Measurements from ENCODE around the gene WARS2.

Gene WARS2

DNA sequence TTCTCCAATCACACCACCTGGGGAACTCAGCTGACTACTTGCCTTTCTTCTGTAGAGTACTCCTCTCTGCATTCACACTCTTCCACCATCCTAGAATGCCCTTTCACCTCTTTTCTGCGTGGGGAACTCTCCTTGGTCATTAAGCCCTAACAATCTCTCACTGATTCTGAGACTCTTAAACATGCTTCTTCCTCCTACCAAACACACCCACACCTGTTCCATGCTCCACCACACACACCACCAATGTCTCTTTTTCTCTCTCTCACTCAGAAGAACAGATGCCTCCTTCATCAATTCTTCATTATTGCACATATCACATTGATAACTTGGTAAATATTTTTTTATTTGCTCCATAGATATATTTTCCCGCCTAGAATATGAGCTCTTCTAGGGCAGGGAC lies 53.6 kb downstream of the WARS2 start:
- TF ChIP-seq, protein P1, sequence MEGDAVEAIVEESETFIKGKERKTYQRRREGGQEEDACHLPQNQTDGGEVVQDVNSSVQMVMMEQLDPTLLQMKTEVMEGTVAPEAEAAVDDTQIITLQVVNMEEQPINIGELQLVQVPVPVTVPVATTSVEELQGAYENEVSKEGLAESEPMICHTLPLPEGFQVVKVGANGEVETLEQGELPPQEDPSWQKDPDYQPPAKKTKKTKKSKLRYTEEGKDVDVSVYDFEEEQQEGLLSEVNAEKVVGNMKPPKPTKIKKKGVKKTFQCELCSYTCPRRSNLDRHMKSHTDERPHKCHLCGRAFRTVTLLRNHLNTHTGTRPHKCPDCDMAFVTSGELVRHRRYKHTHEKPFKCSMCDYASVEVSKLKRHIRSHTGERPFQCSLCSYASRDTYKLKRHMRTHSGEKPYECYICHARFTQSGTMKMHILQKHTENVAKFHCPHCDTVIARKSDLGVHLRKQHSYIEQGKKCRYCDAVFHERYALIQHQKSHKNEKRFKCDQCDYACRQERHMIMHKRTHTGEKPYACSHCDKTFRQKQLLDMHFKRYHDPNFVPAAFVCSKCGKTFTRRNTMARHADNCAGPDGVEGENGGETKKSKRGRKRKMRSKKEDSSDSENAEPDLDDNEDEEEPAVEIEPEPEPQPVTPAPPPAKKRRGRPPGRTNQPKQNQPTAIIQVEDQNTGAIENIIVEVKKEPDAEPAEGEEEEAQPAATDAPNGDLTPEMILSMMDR (IDR thresholded peaks at IDR 0.05) = no peak
- TF ChIP-seq ZFX (IDR thresholded peaks at IDR 0.05; ENCODE audit: borderline replicate concordance) = no peak
- H3K27ac ChIP-seq = no peak overlapping the region

DNA sequence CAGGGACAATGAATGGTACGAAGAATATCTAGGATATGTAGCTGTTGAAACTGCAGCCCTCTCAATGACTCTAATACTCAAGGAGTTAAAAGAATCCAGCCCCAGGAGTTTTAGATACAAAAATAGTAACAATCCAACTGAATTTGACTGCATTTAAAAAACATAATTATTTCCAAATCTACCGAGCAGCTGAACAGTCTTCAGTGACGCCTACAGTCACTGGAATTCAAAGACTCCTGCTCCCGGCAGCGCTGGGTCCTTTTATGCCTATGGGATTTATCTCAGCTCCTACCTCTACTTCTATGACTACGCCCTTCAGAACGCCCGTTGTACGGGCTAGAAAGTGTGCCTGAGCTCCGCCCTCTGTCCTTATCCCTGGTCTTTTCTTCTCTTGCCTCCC lies 55.7 kb downstream of the WARS2 start:
- no peak overlapping the region for H3K27ac ChIP-seq
- TF ChIP-seq ZFX (IDR thresholded peaks at IDR 0.05; ENCODE audit: borderline replicate concordance) = no peak
- TF ChIP-seq, protein P1 (IDR thresholded peaks at IDR 0.05) = no peak

DNA sequence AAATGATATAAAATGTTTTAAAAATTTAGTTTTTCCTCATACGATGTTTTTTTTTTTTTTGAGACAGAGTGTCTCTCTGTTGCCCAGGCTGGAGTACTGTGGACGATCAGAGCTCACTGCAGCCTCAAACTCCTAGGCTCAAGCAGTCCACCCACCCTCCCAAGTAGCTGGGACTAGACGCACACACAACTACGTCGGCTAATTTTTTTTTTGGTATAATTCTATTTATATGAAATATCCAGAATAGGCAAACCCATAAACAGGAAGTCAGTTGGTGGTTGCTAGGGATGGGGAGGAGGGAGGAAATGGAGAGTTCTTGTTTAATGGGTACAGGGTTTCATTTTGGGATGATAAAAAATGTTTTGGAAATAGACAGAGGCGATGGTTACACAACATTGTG lies 56.5 kb downstream of the WARS2 start:
- no peak overlapping the region for H3K27ac ChIP-seq
- TF ChIP-seq ZFX (IDR thresholded peaks at IDR 0.05; ENCODE audit: borderline replicate concordance) = no peak
- TF ChIP-seq, protein P1 (IDR thresholded peaks at IDR 0.05) = no peak

DNA sequence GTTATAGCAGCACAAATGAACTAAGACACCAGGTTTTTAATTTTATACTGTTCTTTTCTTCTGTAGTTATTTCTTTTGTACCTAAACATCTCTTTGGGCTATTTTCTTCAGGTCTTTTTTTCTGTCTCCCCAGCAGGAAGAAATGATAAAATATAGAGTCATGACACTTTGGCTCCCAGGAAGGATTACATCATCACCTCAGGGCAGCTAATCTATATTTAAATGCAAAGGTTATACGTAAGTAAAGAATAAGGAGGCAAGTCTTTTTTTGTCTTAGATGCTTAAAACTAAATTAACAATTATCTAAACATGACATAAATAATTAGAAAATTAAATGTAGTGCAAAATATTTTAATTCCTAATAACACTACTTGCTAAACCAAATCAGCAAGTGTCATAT lies 57.0 kb downstream of the WARS2 start:
- no peak overlapping the region for H3K27ac ChIP-seq
- TF ChIP-seq ZFX (IDR thresholded peaks at IDR 0.05; ENCODE audit: borderline replicate concordance) = no peak
- TF ChIP-seq, protein P1 (IDR thresholded peaks at IDR 0.05) = no peak

DNA sequence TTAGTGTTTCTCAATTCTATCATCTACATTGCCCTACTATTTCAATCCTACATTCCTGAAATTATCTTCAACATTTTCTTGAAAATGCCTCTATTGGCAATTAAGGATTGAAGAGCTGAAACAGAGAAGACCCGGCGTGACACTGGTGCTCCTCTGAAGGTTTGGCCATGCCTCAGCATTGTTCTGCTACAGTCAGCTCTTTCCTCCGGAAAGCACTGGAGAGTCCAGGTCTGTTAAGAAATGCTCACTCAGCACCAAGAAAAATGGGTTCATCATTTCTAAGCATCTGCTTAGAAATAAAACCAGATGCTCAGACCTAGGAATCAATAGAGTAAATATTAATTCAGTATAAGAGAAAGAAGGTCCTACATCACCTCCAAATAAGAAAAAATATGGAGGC lies 58.8 kb downstream of the WARS2 start:
- no peak overlapping the region for H3K27ac ChIP-seq
- TF ChIP-seq, protein P1 (IDR thresholded peaks at IDR 0.05) = no peak
- TF ChIP-seq ZFX (IDR thresholded peaks at IDR 0.05; ENCODE audit: borderline replicate concordance) = no peak

DNA sequence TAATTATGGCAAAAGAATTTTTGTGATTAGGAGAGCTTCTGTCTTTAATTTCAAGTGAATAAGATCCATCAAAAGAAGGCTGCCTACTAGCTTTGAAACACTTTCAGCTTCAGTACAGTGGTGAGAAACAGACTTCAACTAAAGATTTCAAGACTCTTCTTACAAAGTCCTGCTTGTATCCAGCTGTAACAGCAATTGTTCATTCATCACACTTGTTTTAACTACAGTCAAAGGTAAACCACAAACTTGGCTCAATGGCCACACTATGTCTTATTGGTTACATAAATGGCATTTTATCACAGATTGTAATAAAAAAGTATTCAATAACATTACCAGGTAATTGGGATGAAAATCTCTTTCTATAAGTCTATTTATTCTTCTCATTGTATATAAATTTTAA lies 59.2 kb downstream of the WARS2 start:
- no peak overlapping the region for H3K27ac ChIP-seq
- TF ChIP-seq ZFX (IDR thresholded peaks at IDR 0.05; ENCODE audit: borderline replicate concordance) = no peak
- TF ChIP-seq, protein P1 (IDR thresholded peaks at IDR 0.05) = no peak

DNA sequence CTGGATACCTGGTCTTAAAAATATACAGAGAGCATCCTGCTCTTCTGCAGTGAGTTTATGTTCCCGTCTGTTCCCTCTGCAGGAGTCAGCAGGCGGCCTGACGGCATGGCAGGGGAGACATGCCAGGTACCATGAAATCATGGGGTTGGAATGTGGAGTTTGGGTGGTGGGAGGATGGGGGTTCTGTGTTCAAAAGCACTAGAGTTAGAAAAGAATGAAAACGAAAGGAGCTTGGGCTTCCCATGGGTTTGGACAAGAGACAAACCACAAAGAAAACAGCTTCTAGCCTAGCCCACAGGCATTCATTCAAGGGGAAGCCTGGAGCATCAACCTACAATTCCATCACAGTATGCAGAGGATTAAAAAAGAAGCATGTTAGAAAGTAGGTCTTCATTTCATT lies 59.9 kb downstream of the WARS2 start:
- H3K27ac ChIP-seq = no peak overlapping the region
- TF ChIP-seq, protein P1 (IDR thresholded peaks at IDR 0.05) = no peak
- TF ChIP-seq ZFX (IDR thresholded peaks at IDR 0.05; ENCODE audit: borderline replicate concordance) = no peak
